Stimulated activated CD4-positive, alpha-beta T cell treated with anti-CD3 and anti-CD28 coated beads, Interleukin-15, amount 100 ng/mL, for 24 hours (primary cell): ENCODE measurements around the gene LKAAEAR1.
"Not testable (repeated sequence)": the region's sequence is repeated elsewhere in the genome, so short reads cannot be mapped to it uniquely, and the experiment has no call there.

Experiments used
- DNase-seq: peaks from one replicate; pipeline ENCODE4 v3.0.0-alpha.2; 2020

The LKAAEAR1 gene

DNA sequence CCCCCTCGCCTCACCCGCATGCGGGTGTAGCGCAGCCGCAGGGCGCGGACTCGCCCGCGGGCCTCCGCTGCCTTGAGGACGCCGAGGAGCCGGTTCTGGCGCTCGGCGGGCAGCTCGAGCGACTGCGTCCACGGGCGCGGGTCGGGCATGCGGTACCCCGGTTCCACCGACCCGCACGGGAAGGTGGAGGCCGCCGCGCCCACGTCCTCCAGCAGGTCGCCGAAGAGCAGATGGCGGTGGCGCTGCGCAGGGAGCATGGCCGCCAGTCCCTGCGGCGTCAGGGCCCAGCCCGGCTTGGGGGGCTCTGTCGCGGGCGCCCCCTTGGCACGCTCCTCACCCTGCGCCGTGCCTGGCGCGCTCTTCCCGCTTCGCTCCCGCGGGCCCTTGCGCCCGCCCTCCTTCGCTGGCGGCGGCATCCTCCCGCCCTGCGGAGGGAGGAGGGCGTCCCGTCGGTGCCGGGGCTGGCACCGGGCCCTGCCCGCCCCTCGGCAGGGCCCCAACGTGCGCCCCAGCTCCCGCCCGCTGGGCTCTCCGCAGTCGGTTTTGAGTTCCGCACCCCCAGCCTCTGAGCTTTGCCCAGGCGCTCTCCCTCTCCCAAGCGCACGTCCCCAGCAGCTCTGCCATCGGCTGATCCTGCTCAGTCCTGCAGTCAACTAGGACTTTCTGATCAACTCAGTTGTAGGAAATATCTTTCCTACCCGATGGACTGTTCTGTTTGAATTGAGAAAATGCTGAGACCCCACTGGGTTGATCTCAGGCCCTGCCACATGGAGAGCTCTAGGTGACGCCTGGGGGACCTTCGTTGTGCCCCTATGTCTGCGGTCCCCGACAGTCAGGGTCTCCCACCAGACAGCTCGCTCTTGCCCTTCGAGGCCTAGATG, at the start of gene LKAAEAR1:
TSS of gene LKAAEAR1 (minus strand) at position 595 of the 881 bp plus-strand sequence. CDS start at position 416, 179 bp downstream.
- no peak for DNase-seq

GRCh38 chr20:64131406-64131805, 47.2 kb upstream of the LKAAEAR1 start:
- peak; percentile 16 for DNase-seq

GRCh38 chr20:64130876-64131275, 46.7 kb upstream of the LKAAEAR1 start:
- no peak for DNase-seq

- DNase-seq: no peak
These were observed 46.1 kb upstream of the LKAAEAR1 start for GRCh38 chr20:64130271-64130670.

GRCh38 chr20:64129146-64129782, 45.1 kb upstream of the LKAAEAR1 start:
- no peak for DNase-seq

GRCh38 chr20:64123517-64123916, 39.3 kb upstream of the LKAAEAR1 start:
- DNase-seq: not testable (repeated sequence)

GRCh38 chr20:64122927-64123326, 38.7 kb upstream of the LKAAEAR1 start:
- DNase-seq: not testable (repeated sequence)

GRCh38 chr20:64121586-64121985, 37.4 kb upstream of the LKAAEAR1 start:
- no peak for DNase-seq

- no peak for DNase-seq
These were observed 35.6 kb upstream of the LKAAEAR1 start for GRCh38 chr20:64119681-64120341.

GRCh38 chr20:64119301-64119680, 35.1 kb upstream of the LKAAEAR1 start:
- DNase-seq: no peak

GRCh38 chr20:64117432-64117777, 33.2 kb upstream of the LKAAEAR1 start:
- DNase-seq: not testable (repeated sequence)

DNA sequence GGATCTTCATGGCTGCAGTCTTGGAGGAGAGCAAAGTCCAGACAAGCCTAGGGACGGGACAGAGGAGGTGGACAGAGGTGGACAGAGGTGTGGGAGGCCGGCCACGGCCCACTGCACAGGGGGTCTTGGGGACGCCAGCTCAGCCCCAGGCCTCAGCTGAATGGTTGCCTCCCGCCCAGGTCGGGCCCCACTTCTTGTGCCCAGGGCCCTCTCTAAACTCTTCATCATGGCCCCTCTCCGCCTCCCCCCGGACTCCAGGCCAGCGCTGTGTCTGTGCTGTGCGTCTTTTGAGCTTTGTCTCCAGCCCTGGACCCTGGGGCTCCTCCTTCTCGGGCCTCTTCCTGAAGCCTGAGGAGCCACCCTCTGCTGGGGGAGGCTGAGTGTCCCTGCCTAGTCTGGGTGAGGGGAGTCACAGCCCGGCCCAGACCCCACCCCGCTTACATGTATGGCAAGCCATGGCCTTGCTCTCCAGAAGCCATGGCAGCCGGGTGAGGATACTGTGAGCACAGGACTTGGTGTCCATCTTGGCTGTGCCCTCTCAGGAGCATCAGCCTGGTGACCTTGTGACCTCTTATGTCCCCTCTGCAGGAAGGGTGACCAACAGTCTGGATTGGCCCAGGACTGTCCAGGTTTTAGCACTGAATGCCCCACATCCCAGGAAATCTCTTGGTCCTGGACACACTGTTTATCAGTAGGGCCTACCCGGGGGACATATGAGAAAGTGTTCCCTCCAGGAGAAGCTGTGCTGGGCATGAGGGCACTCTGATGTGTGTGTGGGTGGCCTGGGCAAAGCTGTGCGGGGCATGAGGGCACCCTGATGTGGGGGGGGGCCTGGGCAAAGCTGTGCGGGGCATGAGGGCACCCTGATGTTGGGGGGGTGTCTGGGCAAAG, 32.6 kb upstream of the LKAAEAR1 start:
- DNase-seq: no peak

- no peak for DNase-seq
These were observed 31.8 kb upstream of the LKAAEAR1 start for GRCh38 chr20:64116016-64116415.

DNA sequence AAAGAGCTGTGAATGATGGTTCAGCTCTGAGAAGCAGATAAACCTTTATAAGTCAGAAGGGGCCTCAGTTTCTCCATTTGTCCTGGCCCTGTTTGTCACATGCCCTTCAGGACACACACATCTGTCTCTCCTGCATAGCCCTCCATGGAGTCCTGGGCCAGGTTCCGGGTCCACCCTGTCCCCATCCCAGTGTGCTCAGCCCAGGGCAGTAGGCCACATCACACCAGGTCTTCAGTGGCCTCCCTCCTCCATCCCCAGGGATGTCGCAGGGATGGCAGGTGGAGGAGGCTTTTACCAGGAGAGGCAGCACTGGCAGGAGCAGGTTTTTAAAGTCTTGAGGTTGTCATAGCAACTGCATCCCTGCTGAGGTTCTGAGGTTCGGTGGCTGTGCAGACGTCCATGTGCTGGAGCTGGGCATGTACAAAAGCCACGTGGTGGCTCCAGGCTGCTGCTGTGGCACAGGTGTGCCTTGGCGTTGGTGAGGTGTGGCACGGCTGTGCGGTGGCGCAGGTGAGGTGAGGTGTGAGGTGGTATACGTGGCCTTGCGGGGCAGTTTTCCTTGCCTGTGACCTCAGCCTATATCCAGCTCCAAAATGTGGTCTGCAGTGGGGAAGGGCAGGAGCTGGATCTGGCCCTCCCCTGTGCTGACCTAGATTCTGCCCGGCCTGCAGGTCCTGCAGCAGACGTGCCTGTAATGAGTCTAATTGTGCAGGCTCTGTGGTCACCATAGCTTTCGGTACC, 31.1 kb upstream of the LKAAEAR1 start:
- DNase-seq: no peak

DNA sequence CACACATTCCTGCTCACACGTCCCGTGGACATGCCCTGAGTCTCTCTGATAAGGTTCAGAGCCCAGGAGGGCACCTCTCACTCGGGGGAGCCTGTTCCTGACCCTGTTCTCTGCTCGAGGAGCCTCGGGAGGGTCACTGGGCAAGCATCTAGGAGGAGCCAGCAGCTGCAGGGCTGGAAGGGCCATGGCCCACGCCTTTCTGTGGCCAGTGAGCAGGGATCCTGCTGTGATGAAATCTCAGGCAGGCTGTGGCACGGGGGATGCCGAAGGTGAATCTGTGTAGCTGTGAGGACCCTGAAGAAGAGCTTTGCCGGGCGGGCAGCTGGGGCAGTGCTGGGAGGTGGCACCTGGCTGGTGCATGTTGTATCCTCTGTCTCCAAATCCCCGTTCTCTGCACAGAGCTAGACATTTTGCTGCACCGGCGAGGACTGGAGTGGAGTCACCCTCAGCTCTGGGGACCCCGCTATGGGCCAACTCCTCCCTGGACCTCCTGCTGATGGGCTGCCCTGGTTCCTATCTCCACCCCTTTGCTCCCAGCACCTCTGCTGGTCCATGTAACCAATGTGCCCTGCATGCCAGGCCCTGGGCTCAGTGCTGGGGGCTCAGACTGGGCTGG, 30.3 kb upstream of the LKAAEAR1 start:
- DNase-seq: no peak

GRCh38 chr20:64113796-64114355, 29.7 kb upstream of the LKAAEAR1 start:
- no peak for DNase-seq

- DNase-seq: no peak
These were observed 29.2 kb upstream of the LKAAEAR1 start for GRCh38 chr20:64113444-64113775.

DNA sequence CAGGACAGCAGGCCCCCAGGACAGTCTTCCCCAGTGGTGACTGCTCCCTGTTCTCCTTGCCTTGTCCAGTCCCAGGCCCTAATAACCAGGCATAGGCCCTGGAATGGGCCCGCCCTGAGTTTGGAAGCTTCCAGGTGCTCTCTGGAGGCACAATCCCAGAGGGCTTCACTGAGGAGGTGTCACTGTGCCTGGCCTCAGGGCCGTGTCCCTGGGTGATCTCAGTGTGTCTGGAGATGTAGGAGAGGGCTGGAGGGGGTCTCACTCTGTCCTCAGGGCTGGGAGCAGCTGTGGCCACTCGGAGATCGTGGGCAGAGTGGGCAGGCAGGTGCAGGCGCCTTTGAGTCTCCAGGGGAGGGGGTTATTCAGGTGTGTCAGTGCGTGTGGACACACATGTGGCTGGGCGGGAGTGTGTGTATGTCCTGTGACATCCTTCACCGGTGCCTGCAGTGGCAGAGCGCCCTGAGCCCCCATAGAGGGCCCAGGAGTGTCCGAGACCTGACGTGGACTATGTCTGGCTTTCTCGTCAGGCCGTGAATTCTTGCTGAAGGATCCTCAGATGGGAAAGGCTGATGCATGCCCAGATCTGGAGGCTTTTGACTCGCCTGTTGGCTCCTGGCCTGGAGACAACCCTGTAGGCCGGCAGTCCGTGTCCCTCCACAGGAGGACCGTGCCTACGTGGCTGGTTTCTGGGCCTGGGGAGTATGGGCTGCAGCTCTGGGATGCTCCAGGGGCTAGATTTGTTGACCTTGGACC, 28.7 kb upstream of the LKAAEAR1 start:
- DNase-seq: no peak

GRCh38 chr20:64111841-64112641, 27.8 kb upstream of the LKAAEAR1 start:
- no peak for DNase-seq
